HG03108 (cell line): Measurements from ENCODE around the gene ZSCAN25.
"Not testable (repeated sequence)": the region's sequence is repeated elsewhere in the genome, so short reads cannot be mapped to it uniquely, and the experiment has no call there.

Source experiments
- ATAC-seq: cut with Tn5 transposase; IDR thresholded peaks from one replicate; pipeline ENCODE4 v1.9.1; 2021; ENCODE audit warnings: moderate library complexity; ENCODE audit not compliant: unreplicated experiment

Gene ZSCAN25

GRCh38 chr7:99616359-99617191, at the start of gene ZSCAN25:
TSS of gene ZSCAN25 (plus strand) at chr7:99616946. CDS start at chr7:99619607, 2,661 bp downstream.
- peak; percentile 89 for ATAC-seq

GRCh38 chr7:99568770-99569169, 48.0 kb upstream of the ZSCAN25 start:
- not testable (repeated sequence) for ATAC-seq

GRCh38 chr7:99571768-99572167, 45.0 kb upstream of the ZSCAN25 start:
- ATAC-seq = no peak

GRCh38 chr7:99573257-99573656, 43.5 kb upstream of the ZSCAN25 start:
- ATAC-seq = no peak

- no peak for ATAC-seq
Measured at GRCh38 chr7:99576251-99576650, 40.5 kb upstream of the ZSCAN25 start.

GRCh38 chr7:99579281-99579955, 37.3 kb upstream of the ZSCAN25 start:
- no peak for ATAC-seq

- no peak for ATAC-seq
Measured at GRCh38 chr7:99579956-99580777, 36.6 kb upstream of the ZSCAN25 start.

GRCh38 chr7:99580778-99581332, 35.9 kb upstream of the ZSCAN25 start:
- not testable (repeated sequence) for ATAC-seq

GRCh38 chr7:99588868-99589267, 27.9 kb upstream of the ZSCAN25 start:
- no peak for ATAC-seq

- no peak for ATAC-seq
Measured at GRCh38 chr7:99594948-99595745, 21.6 kb upstream of the ZSCAN25 start.

- no peak for ATAC-seq
Measured at GRCh38 chr7:99596408-99596955, 20.3 kb upstream of the ZSCAN25 start.

GRCh38 chr7:99597762-99598501, 18.8 kb upstream of the ZSCAN25 start, which contains the start of gene TMEM225B:
TSS of gene TMEM225B (plus strand) at chr7:99598267. CDS start at chr7:99604389, 6,122 bp downstream.
- no peak for ATAC-seq

GRCh38 chr7:99599836-99600235, 16.9 kb upstream of the ZSCAN25 start:
- no peak for ATAC-seq

- no peak for ATAC-seq
Measured at GRCh38 chr7:99601656-99602310, 15.0 kb upstream of the ZSCAN25 start.

- no peak for ATAC-seq
Measured at GRCh38 chr7:99605527-99605926, 11.2 kb upstream of the ZSCAN25 start.

GRCh38 chr7:99606531-99606930, 10.2 kb upstream of the ZSCAN25 start:
- ATAC-seq = no peak

GRCh38 chr7:99607548-99607947, 9.2 kb upstream of the ZSCAN25 start:
- no peak for ATAC-seq

GRCh38 chr7:99614495-99614894, 2.3 kb upstream of the ZSCAN25 start:
- ATAC-seq = no peak

- ATAC-seq = no peak
Measured at GRCh38 chr7:99615989-99616358, 772 bp upstream of the ZSCAN25 start.
